Stimulated activated CD8-positive, alpha-beta memory T cell treated with anti-CD3 and anti-CD28 coated beads, Interleukin-7, amount 100 ng/mL, for 24 hours (primary cell): ENCODE data around the gene PCDH19.

Experiments
- DNase-seq: peaks from one replicate; pipeline ENCODE4 v3.0.0-alpha.2; 2020; ENCODE audit warnings: low read depth

PCDH19 gene

DNA sequence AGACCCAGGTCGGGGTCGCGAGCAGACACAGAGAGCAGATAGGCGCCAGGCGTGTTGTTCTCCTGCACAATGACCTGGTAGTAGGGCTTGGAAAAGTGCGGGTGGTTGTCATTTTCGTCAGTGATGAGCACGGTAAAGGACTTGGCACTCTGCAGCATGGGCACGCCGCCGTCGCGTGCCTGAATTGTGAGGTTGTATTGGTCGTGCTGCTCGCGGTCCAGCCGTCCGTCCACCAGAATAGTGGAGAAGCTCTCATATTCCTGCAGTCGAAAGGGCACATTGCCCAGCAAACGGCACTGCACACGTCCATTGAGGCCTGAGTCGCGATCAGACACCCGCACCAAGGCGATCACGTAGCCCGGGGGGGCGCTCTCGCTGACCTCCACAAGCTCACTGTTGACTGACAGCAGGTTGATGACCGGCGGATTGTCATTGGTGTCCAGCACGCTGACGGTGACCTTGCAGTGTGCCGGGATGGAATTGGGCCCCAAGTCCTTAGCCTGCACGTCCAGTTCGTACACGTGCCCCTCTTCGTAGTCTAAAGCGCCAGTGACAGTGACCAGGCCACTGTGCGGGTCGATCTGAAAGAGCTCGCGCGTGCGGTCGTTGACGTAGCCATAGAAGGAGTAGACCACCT, 2.8 kb downstream of the PCDH19 start:
- DNase-seq, result no peak

DNA sequence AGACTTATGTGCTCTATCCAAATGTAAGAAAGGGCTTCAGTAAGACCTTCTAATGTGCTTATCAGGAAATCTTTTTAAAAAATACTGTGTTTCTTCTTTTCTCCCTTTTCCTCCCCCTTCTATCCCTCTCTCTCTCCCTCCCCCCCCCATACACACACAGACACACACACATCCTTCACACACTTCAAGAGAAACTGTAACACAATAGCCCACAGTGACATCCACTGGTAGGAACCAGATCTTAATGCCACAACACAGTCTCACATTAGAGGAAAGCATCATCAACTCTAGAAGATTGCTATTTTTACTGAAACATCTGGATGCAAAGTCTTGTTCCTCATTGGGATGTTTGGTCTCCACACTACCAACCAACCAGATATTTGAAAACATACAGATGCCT, 4.6 kb downstream of the PCDH19 start:
- no peak for DNase-seq

- DNase-seq, result no peak
Measured at GRCh38 chrX:100404851-100405250, 5.2 kb downstream of the PCDH19 start.

DNA sequence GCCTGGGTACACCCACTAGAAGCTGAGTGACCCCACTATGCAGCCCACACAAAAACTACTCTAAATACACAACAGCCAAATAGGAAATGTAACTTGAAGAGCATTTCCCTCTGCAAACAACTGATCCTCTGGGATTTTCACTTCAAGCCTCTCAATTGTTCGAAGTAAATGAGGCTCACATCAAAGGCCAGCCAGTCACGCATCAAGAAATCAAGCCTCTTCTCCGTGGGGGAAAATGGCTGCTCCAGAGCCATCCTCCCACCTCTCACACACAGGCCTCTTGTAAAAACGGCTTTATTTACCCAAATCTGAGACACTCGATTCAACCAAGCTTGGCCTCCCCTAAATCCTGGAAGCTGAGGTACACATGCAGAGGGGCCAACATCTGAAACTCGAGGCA, 14.3 kb downstream of the PCDH19 start:
- DNase-seq, result no peak

- DNase-seq, result no peak
Measured at GRCh38 chrX:100381619-100382018, 28.5 kb downstream of the PCDH19 start.

DNA sequence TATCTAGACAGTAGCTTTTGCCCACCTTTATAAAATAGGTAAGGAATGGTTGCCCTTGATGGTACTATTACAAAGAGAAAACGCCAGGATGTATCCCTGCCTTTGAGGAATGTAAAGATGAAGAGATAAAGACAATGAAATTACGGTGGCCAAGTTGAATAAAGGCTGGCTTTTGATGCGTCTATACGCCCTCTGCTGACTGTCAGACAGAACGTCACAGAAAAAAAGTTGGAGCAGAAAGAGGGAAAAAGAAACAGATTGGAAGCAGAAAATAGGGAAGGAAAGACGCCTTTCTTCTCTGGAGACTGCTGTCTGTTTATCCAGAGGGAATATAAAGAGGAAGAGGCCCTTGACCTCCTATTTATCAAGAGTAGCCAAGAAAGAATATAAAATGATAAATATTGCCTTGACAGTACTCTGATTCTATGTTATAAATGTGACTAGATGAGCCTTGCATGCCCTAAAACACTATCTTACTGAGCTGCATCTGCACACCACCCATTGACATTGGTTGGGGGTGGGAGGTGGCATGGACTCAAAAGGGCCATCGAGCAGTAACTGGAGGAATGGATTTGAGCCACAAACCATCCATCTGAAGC, 30.6 kb downstream of the PCDH19 start:
- DNase-seq, result no peak

GRCh38 chrX:100377826-100378225, 32.2 kb downstream of the PCDH19 start:
- DNase-seq, result no peak

DNA sequence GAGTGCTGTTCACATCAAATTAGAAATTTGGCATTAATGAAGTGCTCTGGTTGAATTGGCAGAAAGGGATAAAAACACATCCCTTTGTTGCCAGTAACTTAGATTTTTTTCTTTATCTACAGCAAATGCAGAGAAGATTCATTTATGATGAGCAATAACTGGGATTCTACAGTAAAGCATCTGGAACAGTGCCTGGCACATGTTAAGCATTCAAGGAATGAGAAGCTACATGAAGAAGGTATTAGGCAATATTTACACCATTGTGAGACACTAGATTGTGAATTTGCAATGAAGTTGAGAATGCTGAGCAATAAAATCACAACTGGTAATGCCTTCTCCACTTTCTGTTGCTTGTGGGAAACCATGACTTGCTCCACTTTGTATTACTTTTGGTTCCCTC, 33.5 kb downstream of the PCDH19 start:
- DNase-seq, result no peak

DNA sequence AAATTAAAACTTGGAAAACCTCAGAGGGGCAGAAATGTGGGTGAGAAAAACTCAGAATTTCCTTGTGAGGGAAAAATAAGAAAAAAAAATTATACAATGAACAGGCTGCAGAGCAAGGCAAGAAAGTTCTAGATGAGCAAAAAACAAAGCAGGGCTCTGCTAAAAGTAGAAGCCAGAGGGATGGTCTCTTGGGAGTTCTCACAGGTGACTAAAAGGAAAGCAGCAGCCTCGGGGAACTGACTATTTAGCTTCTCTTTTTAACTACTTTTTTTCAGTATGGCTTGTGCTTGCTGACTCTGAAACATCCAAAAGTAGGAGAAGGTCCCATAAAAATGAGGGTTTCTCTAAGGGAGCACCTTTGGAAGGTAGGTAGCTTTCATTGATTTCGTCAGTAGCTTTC, 36.4 kb downstream of the PCDH19 start:
- no peak for DNase-seq

DNA sequence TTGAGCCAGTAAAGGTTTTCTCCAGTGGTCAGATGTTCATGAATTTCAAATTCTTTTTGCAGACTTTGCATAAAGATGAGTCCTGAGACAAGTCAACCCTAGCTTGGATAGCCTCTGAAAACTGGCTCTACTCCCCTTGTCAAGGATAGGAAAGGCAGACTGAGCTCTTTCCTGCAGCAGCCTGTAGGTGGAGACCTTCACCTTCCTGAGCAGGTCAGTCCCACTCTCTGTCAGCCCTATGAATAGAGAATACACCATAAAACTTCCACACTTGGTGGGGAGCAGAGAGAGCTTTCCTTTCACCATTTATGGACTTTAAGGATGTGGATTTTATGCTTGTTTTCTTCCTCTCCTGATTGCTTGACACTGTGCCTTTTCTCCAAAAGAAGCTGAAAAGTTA, 41.9 kb downstream of the PCDH19 start:
- DNase-seq, result no peak

DNA sequence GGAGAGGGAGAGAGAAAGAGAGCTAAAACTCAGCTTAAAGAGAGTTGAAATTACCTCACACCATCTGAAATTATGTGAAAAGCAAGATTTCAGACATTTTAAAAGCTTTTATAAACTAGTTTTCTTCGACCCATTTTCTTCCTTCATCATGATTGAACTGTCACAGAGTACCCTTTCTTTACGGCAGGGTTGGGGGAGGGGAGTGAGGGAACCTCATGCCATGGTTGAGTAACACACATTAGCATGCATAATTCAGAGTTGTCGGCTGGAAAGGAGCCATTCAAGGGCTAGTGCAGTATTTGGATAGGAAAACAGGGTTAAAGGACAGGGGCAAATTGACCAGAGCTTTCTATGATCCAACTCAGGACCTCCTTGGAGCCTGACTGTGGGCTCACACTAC, 46.2 kb downstream of the PCDH19 start:
- no peak for DNase-seq

GRCh38 chrX:100358766-100359165, 51.3 kb downstream of the PCDH19 start:
- no peak for DNase-seq

- no peak for DNase-seq
Measured at GRCh38 chrX:100356351-100356896, 53.6 kb downstream of the PCDH19 start.

GRCh38 chrX:100355680-100356079, 54.4 kb downstream of the PCDH19 start:
- no peak for DNase-seq

GRCh38 chrX:100353326-100353725, 56.7 kb downstream of the PCDH19 start:
- no peak for DNase-seq

GRCh38 chrX:100350704-100351489, 59.2 kb downstream of the PCDH19 start:
- no peak for DNase-seq

DNA sequence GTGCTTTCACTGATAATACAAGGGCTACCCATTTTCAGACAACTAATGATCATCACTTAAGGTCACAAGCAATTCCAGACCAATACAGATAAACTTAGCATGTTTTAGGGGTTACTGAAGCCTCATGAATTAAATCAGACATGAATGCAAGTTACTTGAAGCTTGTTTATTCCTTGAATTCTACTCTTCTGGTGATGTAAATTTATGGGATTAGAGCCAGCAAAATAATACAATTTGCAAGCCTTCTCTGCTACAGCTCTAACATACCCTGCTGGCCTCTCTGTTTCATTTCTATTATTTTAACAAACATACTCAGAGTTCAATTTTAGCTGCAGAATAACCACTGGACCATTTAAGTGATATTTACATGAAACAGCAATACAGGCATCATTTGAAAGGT, 60.7 kb downstream of the PCDH19 start:
- no peak for DNase-seq

- no peak for DNase-seq
Measured at GRCh38 chrX:100341142-100341510, 68.9 kb downstream of the PCDH19 start.

GRCh38 chrX:100340491-100341141, 69.5 kb downstream of the PCDH19 start:
- no peak for DNase-seq

GRCh38 chrX:100328351-100328750, 81.7 kb downstream of the PCDH19 start:
- DNase-seq, result no peak

GRCh38 chrX:100319716-100320115, 90.4 kb downstream of the PCDH19 start:
- DNase-seq, result no peak

DNA sequence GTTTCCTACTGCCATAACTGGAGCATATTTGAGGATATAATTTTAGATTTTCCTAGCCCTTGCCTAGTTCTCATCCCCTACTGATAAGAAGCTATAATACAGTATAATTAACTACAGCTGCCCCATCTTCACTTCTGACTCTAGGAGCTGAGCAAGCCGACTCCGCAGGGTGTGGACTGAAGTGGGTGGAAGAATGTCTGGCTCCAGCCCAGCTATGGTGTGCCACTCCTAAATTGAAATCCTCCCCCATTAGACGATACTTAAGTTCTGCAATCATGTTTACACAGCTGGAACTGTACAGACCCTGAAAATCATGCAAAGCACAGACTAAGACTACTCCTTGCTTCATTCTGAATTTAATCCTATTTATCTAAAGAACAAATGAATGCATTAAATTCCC, 93.1 kb downstream of the PCDH19 start:
- no peak for DNase-seq

DNA sequence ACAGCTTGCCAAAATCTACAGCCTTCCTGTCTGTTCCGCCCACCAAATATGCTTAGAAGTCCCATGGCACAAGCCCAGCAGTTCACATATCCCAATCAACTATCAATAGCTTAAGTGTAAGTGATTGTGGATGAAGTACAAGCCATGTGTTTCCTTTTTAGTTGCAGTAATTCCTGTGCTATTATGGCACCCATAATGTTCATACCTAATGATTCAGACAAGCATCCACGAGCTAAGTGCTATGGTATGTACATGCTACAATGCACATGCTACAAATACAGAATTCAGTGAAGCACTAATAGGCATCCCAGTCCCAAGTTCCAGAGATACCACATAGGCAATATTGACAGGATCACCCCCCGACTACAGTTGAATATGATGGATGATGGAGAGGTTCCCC, 94.5 kb downstream of the PCDH19 start:
- DNase-seq, result no peak
